ENCODE measurements around the gene DEPDC7.

DEPDC7 gene

GRCh38 chr11:33033493-33033892 lies 17.8 kb downstream of the DEPDC7 start:
- Histone ChIP-seq H3K27ac (ENCODE audit: extremely low read depth, low read depth, low read length) (no peak overlapping the region), H3K4me3 (ENCODE audit: low read depth, low read length) (no peak overlapping the region), H3K9me3 (ENCODE audit: control insufficient read depth, insufficient read depth, low read depth, low read length) (no peaks in the 10 kb centered on the region), H3K36me3 (ENCODE audit: control insufficient read depth in 2 of 2, insufficient read depth in 1 of 2, low read length in 2 of 2) (peaks cover 4 to 19% of the 10 kb centered on the region in 2 experiments; a peak in 2 of 3 replicates), H3K4me1 (ENCODE audit: control insufficient read depth, insufficient read depth, low read length) (no peaks in the 10 kb centered on the region)
- POLR2A ChIA-PET: interaction anchor here (0.7 kb wide), 1 partner anchor 9 kb away, joined by 3 read pairs; no protein-coding TSS in a partner anchor
- CTCF ChIA-PET: interaction anchor here (0.7 to 0.8 kb wide), 2 partner anchors 12 to 154 kb away, joined by 3 read pairs; no protein-coding TSS in a partner anchor
- TF ChIP-seq PRDM2 (tag by site-specific recombination; IDR thresholded peaks at IDR 0.05; ENCODE audit: borderline replicate concordance): no peak
- TF ChIP-seq ZNF76 (tag by site-specific recombination; IDR thresholded peaks at IDR 0.05; ENCODE audit: borderline replicate concordance, low read depth): no peak
- TF ChIP-seq ZNF133 (tag by site-specific recombination; IDR thresholded peaks at IDR 0.05): no peak
- TF ChIP-seq ZNF302 (tag by site-specific recombination; IDR thresholded peaks at IDR 0.05; ENCODE audit: low read depth): no peak
- no peak for TF ChIP-seq PATZ1 (tag by site-specific recombination; IDR thresholded peaks at IDR 0.05)
- no peak for TF ChIP-seq PBX3 (CRISPR knock-in tag; IDR thresholded peaks at IDR 0.05)
- TF ChIP-seq ZBTB48 (tag by site-specific recombination; IDR thresholded peaks at IDR 0.05): no peak
- TF ChIP-seq ZNF654 (tag by site-specific recombination; IDR thresholded peaks at IDR 0.05; ENCODE audit: low read depth): no peak
- TF ChIP-seq ZBTB21 (tag by site-specific recombination; IDR thresholded peaks at IDR 0.05): no peak
- TF ChIP-seq ZNF354C (tag by site-specific recombination; IDR thresholded peaks at IDR 0.05; ENCODE audit: borderline replicate concordance, low read depth): no peak
- TF ChIP-seq ZNF341 (tag by site-specific recombination; IDR thresholded peaks at IDR 0.05; ENCODE audit: low read depth): no peak

GRCh38 chr11:33035011-33035410 lies 19.3 kb downstream of the DEPDC7 start:
- H3K4me1 ChIP-seq (ENCODE audit: control insufficient read depth, insufficient read depth, low read length): no peaks in the 10 kb centered on the region
- H3K4me3 ChIP-seq (ENCODE audit: low read depth, low read length): no peak overlapping the region
- H3K27ac ChIP-seq (ENCODE audit: extremely low read depth, low read depth, low read length): no peak overlapping the region
- TF ChIP-seq ZNF600 (tag by site-specific recombination; IDR thresholded peaks at IDR 0.05) (no peak), ZNF624 (tag by site-specific recombination; IDR thresholded peaks at IDR 0.05) (no peak), ZNF341 (tag by site-specific recombination; IDR thresholded peaks at IDR 0.05; ENCODE audit: low read depth) (no peak), REPIN1 (tag by site-specific recombination; IDR thresholded peaks at IDR 0.05; ENCODE audit: low read depth) (no peak), ZNF596 (tag by site-specific recombination; IDR thresholded peaks at IDR 0.05) (no peak), FEZF1 (tag by site-specific recombination; IDR thresholded peaks at IDR 0.05) (no peak), RBAK (tag by site-specific recombination; IDR thresholded peaks at IDR 0.05) (no peak)
- ChIA-PET POLR2A (no interaction called here), CTCF (no interaction called here)
- peaks cover 4 to 19% of the 10 kb centered on the region in 2 experiments; a peak in 2 of 3 replicates for H3K36me3 ChIP-seq (ENCODE audit: control insufficient read depth in 2 of 2, insufficient read depth in 1 of 2, low read length in 2 of 2)
- no peaks in the 10 kb centered on the region for H3K9me3 ChIP-seq (ENCODE audit: control insufficient read depth, insufficient read depth, low read depth, low read length)
